Measurements from ENCODE around the gene DNMBP.

DNMBP gene

GRCh38 chr10:100009793-100010676 is at the start of gene DNMBP:
Gene DNMBP (minus strand): TSS chr10:100009947. CDS start chr10:99972124, 37,823 bp downstream.
- H3K9ac ChIP-seq (ENCODE audit: low read length) = peak within 1 kb of the TSS; percentile 75
- H3K4me1 ChIP-seq (ENCODE audit: control insufficient read depth, insufficient read depth, low read length) = peaks cover 19% of the 10 kb centered on the region
- H3K36me3 ChIP-seq (ENCODE audit: control insufficient read depth, insufficient read depth, low read length) = no peaks in the 10 kb centered on the region
- peak within 1 kb of the TSS; percentile 94 for H3K4me3 ChIP-seq (ENCODE audit: low read depth, low read length)
- H3K27me3 ChIP-seq (ENCODE audit: control insufficient read depth, insufficient read depth, low read length) = peaks cover 6% of the 10 kb centered on the region
- H3K27ac ChIP-seq (ENCODE audit: low read depth, low read length) = no peak within 1 kb of the TSS
- no peaks in the 10 kb centered on the region for H3K9me3 ChIP-seq (ENCODE audit: control insufficient read depth, insufficient read depth, low read depth, low read length)

DNA sequence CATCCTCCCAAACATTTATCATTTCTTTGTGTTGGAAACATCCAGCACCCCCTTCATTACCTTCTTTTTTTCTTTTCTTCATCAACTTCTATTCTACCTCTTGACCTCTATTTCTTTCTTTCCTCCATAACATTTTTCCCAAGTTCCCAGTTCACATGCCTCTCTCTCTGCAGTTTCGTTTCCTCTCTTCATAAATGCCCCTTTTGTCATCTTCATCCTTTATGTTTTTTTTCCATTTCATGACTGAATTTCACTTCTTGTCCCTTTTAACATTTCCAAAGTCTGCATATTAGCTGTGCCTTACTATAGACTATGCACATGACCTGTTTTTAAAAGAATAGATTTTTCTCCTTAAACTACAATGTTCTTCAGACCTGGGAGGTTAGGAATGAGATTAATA is 48.2 kb upstream of the DNMBP start:
- H3K27ac ChIP-seq (ENCODE audit: low read depth, low read length) = no peak overlapping the region
- H3K4me1 ChIP-seq (ENCODE audit: control insufficient read depth, insufficient read depth, low read length) = peaks cover 10% of the 10 kb centered on the region; the same call in 1 of the 2 replicates
- H3K9ac ChIP-seq (ENCODE audit: low read length) = no peak overlapping the region
- no peaks in the 10 kb centered on the region for H3K36me3 ChIP-seq (ENCODE audit: control insufficient read depth, insufficient read depth, low read length)
- no peaks in the 10 kb centered on the region for H3K27me3 ChIP-seq (ENCODE audit: control insufficient read depth, insufficient read depth, low read length)
- no peak overlapping the region for H3K4me3 ChIP-seq (ENCODE audit: low read depth, low read length)
- peaks cover 11% of the 10 kb centered on the region; the same call in 1 of the 2 replicates for H3K9me3 ChIP-seq (ENCODE audit: control insufficient read depth, insufficient read depth, low read depth, low read length)

DNA sequence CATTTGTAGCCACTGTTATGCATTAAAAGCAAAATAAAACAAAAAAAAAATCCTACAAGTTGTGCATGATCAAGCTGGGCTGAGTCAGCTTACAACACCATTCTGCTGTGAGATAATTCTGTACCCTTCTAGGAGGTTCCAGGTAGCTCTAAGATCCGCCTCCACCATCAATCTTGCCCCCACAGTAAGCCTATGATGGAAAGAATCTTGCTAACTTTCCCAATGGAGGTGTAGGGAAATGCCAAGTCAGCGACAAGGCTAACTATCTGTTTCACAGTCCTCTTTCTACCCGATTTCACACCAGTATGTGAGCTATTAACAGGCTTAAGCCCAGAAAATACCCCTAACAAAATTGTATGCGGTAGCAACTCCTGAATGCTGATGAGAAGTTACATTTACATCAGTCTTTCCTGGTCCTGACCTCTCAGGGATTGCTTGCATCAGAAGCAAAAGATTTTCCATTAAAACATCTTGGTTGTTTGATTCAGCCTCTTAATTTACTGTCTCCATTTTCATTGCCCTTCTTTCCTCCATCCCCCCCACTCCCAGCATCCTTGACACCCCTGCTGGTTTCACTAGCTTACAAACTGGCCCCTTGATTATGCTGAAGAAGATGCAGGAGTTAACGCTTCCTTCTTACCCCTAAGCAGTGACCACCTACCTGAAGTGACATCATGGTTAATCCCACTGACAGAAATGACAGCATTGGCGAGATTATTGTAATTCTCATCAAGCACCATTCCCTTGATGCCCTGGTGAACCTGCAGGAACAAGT is 44.1 kb upstream of the DNMBP start:
- H3K4me3 ChIP-seq (ENCODE audit: low read depth, low read length) = no peak overlapping the region
- H3K36me3 ChIP-seq (ENCODE audit: control insufficient read depth, insufficient read depth, low read length) = no peaks in the 10 kb centered on the region
- H3K4me1 ChIP-seq (ENCODE audit: control insufficient read depth, insufficient read depth, low read length) = peaks cover 10% of the 10 kb centered on the region; the same call in 1 of the 2 replicates
- no peaks in the 10 kb centered on the region for H3K27me3 ChIP-seq (ENCODE audit: control insufficient read depth, insufficient read depth, low read length)
- H3K27ac ChIP-seq (ENCODE audit: low read depth, low read length) = no peak overlapping the region
- H3K9me3 ChIP-seq (ENCODE audit: control insufficient read depth, insufficient read depth, low read depth, low read length) = peaks cover 11% of the 10 kb centered on the region; the same call in 1 of the 2 replicates
- H3K9ac ChIP-seq (ENCODE audit: low read length) = no peak overlapping the region

DNA sequence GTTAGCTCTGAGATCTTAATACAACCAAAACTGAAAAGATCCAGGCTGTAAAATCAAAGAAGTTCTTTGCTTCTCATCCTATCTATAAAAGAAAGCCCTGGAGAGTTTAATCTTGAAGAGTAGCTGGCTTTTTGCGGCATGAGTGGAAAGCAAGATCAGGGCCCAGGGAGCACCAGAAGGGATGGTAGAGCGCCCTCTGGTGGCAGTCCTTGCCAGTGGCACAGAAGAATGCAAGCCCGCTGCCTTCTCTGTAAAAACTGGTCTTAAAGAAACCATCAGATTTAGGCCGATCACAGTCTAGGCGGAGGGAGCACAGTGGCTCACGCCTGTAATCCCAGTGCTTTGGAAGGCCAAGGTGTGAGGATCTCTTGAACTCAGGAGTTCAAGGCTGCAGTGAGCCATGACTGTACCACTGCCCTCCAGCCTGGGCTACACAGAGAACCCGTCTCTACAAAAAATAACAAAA is 36.3 kb upstream of the DNMBP start:
- Histone ChIP-seq H3K36me3 (ENCODE audit: control insufficient read depth, insufficient read depth, low read length) (no peaks in the 10 kb centered on the region), H3K4me1 (ENCODE audit: control insufficient read depth, insufficient read depth, low read length) (peaks cover 23% of the 10 kb centered on the region), H3K4me3 (ENCODE audit: low read depth, low read length) (no peak overlapping the region), H3K27me3 (ENCODE audit: control insufficient read depth, insufficient read depth, low read length) (no peaks in the 10 kb centered on the region), H3K9ac (ENCODE audit: low read length) (no peak overlapping the region), H3K9me3 (ENCODE audit: control insufficient read depth, insufficient read depth, low read depth, low read length) (no peaks in the 10 kb centered on the region), H3K27ac (ENCODE audit: low read depth, low read length) (no peak overlapping the region)

- Histone ChIP-seq H3K9ac (ENCODE audit: low read length) (no peak overlapping the region), H3K9me3 (ENCODE audit: control insufficient read depth, insufficient read depth, low read depth, low read length) (no peaks in the 10 kb centered on the region), H3K27ac (ENCODE audit: low read depth, low read length) (no peak overlapping the region), H3K27me3 (ENCODE audit: control insufficient read depth, insufficient read depth, low read length) (no peaks in the 10 kb centered on the region), H3K4me1 (ENCODE audit: control insufficient read depth, insufficient read depth, low read length) (peaks cover 23% of the 10 kb centered on the region), H3K4me3 (ENCODE audit: low read depth, low read length) (no peak overlapping the region), H3K36me3 (ENCODE audit: control insufficient read depth, insufficient read depth, low read length) (no peaks in the 10 kb centered on the region)
Measured at GRCh38 chr10:100045592-100045991, 35.8 kb upstream of the DNMBP start.

DNA sequence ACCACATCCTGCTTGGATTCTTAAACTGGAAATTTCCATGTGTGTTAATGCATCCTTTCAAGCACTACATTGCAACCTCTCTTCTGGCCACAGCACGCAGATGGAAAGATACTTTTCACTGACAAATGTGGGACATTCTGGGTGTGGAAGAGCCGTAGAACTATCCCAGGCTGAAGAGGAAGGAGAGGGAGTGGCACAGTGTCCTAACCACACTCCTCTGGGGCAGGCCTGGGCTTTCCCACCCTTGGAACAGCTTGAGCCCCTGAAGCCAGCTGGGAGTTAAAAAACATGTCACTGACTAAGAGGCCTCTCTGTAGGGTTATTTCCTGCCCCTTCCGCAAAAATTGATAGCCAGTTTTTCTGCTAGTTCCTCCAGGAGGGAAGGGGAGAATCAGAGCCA is 34.0 kb upstream of the DNMBP start:
- Histone ChIP-seq H3K27me3 (ENCODE audit: control insufficient read depth, insufficient read depth, low read length) (no peaks in the 10 kb centered on the region), H3K4me3 (ENCODE audit: low read depth, low read length) (no peak overlapping the region), H3K9me3 (ENCODE audit: control insufficient read depth, insufficient read depth, low read depth, low read length) (no peaks in the 10 kb centered on the region), H3K36me3 (ENCODE audit: control insufficient read depth, insufficient read depth, low read length) (no peaks in the 10 kb centered on the region), H3K27ac (ENCODE audit: low read depth, low read length) (peak overlapping the region; percentile 36), H3K4me1 (ENCODE audit: control insufficient read depth, insufficient read depth, low read length) (peaks cover 23% of the 10 kb centered on the region), H3K9ac (ENCODE audit: low read length) (no peak overlapping the region)

GRCh38 chr10:100043344-100043743 is 33.6 kb upstream of the DNMBP start:
- Histone ChIP-seq H3K4me1 (ENCODE audit: control insufficient read depth, insufficient read depth, low read length) (peaks cover 26% of the 10 kb centered on the region), H3K27ac (ENCODE audit: low read depth, low read length) (no peak overlapping the region), H3K4me3 (ENCODE audit: low read depth, low read length) (no peak overlapping the region), H3K9ac (ENCODE audit: low read length) (no peak overlapping the region), H3K9me3 (ENCODE audit: control insufficient read depth, insufficient read depth, low read depth, low read length) (no peaks in the 10 kb centered on the region), H3K36me3 (ENCODE audit: control insufficient read depth, insufficient read depth, low read length) (no peaks in the 10 kb centered on the region), H3K27me3 (ENCODE audit: control insufficient read depth, insufficient read depth, low read length) (no peaks in the 10 kb centered on the region)

- no peak overlapping the region for H3K27ac ChIP-seq (ENCODE audit: low read depth, low read length)
- peaks cover 26% of the 10 kb centered on the region for H3K4me1 ChIP-seq (ENCODE audit: control insufficient read depth, insufficient read depth, low read length)
- H3K9me3 ChIP-seq (ENCODE audit: control insufficient read depth, insufficient read depth, low read depth, low read length) = no peaks in the 10 kb centered on the region
- H3K4me3 ChIP-seq (ENCODE audit: low read depth, low read length) = no peak overlapping the region
- no peak overlapping the region for H3K9ac ChIP-seq (ENCODE audit: low read length)
- no peaks in the 10 kb centered on the region for H3K36me3 ChIP-seq (ENCODE audit: control insufficient read depth, insufficient read depth, low read length)
- no peaks in the 10 kb centered on the region for H3K27me3 ChIP-seq (ENCODE audit: control insufficient read depth, insufficient read depth, low read length)
Measured at GRCh38 chr10:100041306-100042002, 31.7 kb upstream of the DNMBP start.

DNA sequence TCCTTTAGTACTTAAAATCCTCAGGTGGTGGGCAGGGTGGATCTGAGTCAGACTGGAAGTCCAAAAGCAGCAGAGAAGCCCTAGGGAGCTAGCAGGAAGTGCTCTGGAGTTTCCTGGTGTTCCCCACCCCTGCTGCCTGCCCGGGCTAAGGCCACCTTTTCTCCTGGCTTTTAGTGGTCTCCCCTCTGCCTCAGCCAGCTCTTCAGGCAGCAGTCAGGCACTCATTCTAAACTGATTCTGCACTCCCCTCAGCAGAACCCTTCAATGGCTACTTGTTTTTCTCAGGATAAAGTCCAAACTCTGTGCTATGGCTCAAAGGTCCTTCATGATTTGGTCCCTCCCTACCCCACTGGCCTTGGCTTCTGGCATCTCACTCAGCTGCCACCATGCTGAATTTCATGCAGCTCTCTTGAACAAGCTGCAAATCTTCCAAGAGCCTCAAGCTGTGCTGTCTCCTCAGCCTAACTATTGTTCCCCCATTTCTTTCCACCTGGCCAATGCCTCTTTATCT is 28.9 kb upstream of the DNMBP start:
- Histone ChIP-seq H3K36me3 (ENCODE audit: control insufficient read depth, insufficient read depth, low read length) (no peaks in the 10 kb centered on the region), H3K27ac (ENCODE audit: low read depth, low read length) (no peak overlapping the region), H3K27me3 (ENCODE audit: control insufficient read depth, insufficient read depth, low read length) (no peaks in the 10 kb centered on the region), H3K4me3 (ENCODE audit: low read depth, low read length) (no peak overlapping the region), H3K9me3 (ENCODE audit: control insufficient read depth, insufficient read depth, low read depth, low read length) (peaks cover 3% of the 10 kb centered on the region), H3K9ac (ENCODE audit: low read length) (no peak overlapping the region), H3K4me1 (ENCODE audit: control insufficient read depth, insufficient read depth, low read length) (peaks cover 4% of the 10 kb centered on the region; the same call in 1 of the 2 replicates)

DNA sequence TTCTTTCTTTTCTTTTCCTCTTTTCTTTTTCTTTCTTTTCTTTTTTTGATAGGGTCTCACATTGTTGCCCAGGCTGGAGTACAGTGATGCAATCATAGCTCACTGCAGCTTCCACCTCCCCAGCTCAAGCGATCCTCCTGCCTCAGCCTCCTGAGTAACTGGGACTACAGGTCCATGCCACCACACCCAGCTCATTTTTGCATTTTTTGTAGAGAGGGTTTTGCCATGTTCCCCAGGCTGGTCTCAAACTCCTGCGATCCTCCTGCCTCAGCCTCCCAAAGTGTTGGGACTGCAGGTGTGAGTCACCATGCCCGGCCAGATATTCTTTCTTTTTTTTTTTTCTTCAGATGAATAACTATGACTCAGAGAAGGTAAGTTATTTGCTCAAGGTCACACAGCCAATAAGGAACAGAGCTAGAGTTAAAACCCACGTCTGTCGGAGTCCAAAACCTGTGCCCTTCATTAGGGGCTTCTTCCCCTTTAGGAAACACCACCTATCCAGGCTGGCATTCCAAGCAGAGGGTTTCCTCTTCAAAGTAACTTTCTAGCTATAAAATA is 28.1 kb upstream of the DNMBP start:
- Histone ChIP-seq H3K36me3 (ENCODE audit: control insufficient read depth, insufficient read depth, low read length) (no peaks in the 10 kb centered on the region), H3K27me3 (ENCODE audit: control insufficient read depth, insufficient read depth, low read length) (no peaks in the 10 kb centered on the region), H3K9me3 (ENCODE audit: control insufficient read depth, insufficient read depth, low read depth, low read length) (peaks cover 9% of the 10 kb centered on the region), H3K4me3 (ENCODE audit: low read depth, low read length) (no peak overlapping the region), H3K27ac (ENCODE audit: low read depth, low read length) (no peak overlapping the region), H3K4me1 (ENCODE audit: control insufficient read depth, insufficient read depth, low read length) (peaks cover 4% of the 10 kb centered on the region; the same call in 1 of the 2 replicates), H3K9ac (ENCODE audit: low read length) (no peak overlapping the region)

Measured in HUES6 (cell line).